A172 (cell line): Measurements from ENCODE around the gene SPP2. TPM values are rescaled to one million over a fixed set of nuclear protein-coding genes. Genes with fewer than 3 reads are reported as not detected.

ENCODE experiments used
- DNase-seq: peaks from one replicate; pipeline ENCODE4 v3.0.0-alpha.2; 2015; ENCODE audit warnings: low spot score
- total RNA-seq: library from RNA; depleted of rRNA; stranded (reverse); fragments of >200 nt; shearing (Covaris generic); gene quantifications from 2 replicates; pipeline ENCODE4 v1.2.3, GENCODE V29; 2014; rRNA removed

Gene SPP2
- total RNA-seq, 1 experiment from 2014 or later: not detected

DNA sequence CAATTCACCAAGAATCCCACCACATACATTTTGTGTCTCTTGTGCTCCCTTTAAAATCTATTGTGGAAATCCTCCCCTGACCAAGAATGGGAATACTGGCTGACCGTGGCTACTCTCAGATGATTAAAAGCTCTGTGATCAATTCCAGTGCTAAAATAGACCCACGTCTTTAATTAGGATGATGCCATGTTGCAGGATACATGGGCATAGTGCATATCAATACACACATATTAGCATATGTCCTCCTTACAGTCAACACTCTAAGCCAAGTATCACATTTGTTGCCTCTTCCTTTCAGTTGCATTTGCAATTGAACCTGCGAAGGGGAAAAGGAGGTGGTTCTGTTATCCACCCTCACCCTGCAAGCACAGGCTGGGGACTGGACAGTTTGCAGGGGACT lies 41.8 kb downstream of the SPP2 start:
- no peak for DNase-seq

DNA sequence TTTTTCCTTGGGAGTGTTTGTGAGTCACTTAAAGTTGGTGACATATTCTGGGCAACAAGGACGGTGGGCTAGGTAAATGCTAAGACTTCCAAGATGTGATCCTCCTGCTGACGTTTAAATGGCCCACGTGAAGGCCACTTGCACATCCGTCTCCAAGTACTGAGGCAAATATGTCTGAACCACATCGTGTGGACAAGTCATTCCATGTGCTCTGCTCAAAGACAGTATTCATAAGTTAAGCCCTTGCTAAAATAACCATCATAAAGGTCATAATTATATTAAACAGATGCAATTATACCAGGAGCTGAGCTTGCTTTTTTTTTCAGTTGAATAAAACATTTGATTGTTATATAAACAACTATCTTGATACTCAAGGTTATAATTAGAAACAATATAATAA lies 44.8 kb downstream of the SPP2 start:
- no peak for DNase-seq

DNA sequence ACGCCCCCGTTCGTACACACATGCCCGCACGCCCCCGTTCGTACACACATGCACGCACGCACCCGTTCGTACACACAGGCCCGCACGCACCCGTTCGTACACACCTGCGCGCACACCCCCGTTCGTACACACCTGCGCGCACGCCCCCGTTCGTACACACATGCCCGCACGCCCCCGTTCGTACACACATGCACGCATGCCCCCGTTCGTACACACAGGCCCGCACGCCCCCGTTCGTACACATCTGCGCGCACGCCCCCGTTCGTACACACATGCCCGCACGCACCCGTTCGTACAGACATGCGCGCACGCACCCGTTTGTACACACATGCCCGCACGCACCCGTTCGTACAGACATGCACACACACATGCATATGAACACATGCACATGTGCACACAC lies 45.7 kb downstream of the SPP2 start:
- no peak for DNase-seq

DNA sequence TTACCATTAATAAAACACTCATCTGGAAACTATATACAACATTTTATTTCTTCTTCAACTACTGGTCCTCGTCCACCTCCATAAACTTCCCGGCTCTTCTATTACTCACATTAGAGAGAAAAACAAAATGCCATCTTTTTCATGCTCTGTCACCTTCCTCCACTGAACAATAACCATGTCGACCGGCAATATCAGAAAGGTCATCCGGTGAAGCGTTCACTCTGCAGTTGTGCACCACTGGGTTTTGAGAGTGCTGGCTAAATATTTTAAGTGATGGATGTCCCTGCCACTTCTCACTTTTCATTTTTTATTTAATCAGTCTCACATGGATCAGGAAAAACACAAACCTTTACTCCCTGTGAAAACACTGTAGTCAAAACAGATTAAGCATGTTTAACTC lies 48.2 kb downstream of the SPP2 start:
- no peak for DNase-seq

DNA sequence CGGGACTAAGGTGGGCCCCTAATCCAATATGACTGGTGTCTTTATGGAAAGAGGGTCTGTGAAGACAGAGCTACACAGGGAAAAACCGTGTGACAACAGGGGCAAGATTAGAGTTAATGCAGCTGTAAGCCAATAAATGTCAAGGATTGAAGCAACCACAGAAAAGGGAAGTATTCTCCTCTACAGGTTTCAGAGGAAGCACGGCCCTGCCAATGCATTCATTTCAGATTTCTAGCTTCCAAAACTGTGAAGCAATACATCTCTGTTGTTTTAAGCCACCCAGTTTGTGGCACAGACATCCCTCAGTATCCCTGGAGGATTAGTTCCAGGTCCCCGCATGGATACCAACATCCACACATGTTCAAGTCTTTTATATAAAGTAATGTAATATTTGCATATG lies 48.8 kb downstream of the SPP2 start:
- DNase-seq: no peak

DNA sequence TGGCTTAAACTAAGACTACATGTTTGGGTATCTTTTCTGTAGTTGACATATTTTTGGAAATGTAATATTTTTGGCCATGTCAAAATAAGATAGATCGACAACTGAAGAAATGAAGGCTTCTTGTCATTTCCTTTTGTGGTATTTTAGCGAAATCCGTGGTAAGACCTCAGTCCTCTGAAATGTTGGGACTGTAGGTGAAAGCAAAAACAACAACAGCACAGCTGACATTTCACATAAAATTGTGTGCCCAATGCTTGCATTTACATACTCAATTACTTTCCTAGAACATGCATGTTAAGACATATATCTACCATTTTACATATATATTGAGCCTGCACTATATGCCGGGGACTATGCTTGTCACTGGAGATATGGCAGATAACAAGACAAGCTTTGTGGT lies 50.2 kb downstream of the SPP2 start:
- no peak for DNase-seq

DNA sequence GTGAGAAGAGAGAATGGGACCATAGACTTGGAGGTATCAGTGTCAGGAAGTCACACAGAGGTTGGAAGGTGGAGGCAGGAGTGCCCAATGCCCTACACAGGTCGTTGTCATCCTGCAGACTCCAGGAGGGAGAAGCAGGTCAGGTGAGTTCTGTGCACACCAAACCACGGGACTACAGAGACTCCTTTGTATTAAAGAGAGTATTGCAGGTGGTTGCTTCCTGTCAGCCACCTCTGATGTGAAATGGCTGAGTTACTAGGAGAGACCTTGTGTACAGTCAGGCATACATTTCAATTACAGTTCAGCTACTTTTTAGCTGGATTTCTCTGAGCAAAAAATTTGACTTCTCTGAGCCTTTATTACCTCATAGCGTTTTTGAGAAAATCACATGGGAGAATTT lies 51.6 kb downstream of the SPP2 start:
- DNase-seq: no peak

DNA sequence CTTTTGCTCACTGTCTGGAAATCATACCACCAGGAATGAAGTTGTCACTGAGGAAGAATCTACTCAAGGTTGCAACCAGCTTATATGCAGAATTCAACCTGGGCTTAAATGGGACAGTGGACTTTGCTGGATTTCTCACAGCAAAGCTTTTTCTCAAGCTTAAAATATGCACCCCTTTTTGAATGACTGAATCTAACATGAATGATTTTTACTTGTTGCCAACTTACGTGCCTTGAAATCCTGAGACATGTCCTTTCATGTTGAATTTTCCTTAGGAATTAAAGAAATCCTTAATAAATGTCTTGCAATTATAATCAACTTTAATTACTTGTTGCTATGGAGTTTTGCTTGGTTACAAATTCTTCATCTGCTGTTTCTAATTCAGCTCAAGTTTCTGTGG lies 57.4 kb downstream of the SPP2 start:
- DNase-seq: no peak

DNA sequence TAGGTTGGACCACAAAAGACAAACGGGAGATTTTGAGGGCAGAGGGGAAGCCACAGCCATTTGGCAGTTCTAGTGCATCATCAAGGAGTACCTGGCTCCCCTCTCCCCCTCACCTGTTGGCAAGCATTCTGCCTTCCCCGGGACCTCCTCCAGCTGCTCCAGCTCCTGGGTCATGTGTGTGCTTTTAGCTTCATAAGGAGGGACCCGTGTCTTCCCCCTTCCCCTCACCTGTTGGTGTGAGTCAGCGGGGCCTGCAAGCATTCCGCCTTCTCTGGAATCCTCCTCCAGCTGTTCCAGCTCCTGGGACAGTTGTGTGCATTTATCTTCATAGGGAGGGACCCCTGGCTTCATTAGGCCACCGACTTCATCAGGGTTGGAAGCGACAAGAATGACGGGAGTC lies 58.8 kb downstream of the SPP2 start:
- no peak for DNase-seq

DNA sequence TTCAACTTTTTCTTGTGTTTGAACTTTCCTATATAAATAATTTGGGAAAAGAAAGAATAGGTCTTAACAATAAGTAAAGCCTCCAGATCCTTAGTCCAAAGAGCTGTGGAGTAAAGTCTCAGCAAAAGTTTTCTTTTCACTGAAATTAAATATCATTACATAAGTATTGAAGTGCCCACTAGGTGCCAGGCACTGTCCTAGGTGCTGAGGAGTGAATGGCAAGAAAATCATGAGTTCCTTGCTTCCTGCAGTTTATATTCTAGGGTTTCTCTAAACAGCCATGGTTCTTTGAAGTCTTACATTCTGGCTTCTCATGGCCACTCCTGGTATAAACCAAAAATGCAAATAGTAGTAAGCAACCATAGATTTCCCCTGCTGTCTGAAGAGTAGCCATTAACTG lies 59.7 kb downstream of the SPP2 start:
- no peak for DNase-seq

DNA sequence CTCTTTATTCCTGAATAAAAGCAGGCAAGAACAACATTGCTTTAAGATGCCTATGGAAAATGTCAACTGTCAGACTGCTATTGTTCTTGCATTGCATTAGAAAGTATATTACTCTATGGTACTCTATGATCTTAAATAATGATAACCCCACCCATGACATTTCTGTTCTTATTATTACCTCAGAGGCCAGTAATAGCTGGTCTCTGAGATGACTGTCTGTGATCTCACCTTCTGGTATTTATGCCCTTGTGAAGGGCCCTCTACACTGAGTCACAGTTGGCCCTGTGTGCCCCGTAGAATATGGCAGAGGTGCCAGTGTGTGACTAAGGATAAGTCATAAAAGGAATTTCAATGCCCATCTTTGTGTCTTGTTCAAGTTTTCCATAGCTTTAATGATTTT lies 61.0 kb downstream of the SPP2 start:
- peak; percentile 94 for DNase-seq

DNA sequence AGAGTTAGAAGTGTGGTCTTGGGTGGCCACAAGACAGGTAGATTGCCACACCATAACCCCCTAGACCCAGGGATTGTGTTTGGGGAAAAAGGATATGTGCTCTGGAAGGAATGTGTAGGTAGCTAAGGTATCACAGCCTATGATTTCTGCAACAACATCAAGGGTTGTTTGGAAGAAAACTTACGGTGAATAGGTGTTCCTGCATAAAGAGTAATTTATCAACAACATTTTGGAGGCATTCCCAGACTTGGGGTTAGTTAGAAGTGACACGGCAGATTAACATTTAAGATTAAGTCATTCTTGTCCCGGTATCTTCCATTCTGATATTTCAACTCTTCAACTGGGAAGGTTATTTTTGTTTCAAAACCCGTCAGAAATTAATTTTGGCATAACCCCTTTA lies 65.5 kb downstream of the SPP2 start:
- DNase-seq: peak; percentile 45

DNA sequence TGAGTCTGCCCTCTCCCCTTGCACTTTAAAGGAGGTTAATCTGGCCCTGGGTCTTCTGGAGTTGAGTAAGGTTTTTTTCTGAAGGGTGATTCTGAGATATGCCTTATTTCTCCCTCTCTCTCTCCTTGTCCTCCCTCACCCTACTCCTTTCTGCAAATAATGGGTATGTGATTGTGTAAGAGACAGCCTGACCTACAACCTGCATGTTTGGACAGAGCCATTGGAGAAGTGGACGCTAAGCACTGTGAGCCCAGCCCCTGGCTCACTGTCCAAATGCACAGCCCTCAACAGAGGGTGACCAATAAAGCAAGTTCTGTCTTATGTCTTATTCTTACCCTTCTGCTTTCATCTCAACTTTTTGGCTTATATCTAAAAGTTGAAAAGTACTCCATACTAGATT lies 71.5 kb downstream of the SPP2 start:
- DNase-seq: no peak

DNA sequence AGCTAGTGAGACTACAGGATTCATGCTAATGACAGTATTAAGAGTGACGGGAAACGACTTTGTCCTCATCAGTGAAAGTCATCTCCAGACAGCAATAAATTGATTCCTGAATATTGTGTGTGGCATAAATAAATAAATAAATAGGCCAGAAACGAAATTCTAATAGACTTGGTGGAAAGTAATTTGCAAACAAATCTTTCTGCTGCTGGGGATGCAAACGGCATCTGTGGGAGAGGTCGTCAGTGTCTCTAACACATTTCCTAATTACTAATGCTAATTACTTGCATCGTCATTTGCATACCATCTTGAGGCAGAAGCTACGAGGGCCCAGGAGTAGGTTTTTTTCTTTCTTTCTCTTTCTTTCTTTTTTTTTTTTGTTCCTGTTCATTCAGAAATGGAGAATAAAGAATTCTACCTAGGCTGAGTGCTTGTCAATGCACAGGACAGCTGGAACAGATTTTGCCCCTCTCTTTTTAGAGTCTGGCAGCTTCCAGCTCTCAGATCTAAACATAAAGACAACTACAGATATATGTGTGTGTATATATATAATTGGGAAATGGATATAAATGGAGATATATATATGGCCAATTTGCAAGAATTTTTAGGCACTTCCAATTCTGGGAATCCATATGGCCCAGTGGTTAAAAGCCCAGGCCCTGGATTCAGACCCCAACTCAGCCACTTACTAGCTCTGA lies 75.1 kb downstream of the SPP2 start:
- DNase-seq: no peak

DNA sequence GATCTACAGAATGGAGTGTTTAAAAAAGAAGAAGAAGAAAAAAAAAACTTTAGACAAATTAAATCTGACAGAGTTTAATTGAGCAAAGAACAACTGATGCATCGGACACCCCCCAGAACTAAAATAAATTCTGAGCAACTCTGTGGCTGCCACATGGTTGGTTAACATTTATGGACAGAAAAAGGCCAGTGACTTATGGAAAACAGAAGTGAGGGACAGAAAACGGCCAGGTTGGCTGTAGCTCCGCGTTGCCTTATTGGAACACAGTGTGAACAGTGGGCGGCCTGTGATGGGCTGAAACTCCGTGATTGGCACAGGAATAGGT lies 75.6 kb downstream of the SPP2 start:
- no peak for DNase-seq

Other genes with a start within 250 kb of the SPP2 start
- gene HJURP, start 196.2 kb upstream of the SPP2 start, total RNA-seq: 78.3 and 83.2 TPM in 2 replicates
- gene TRPM8, start 133.3 kb upstream of the SPP2 start, total RNA-seq: 1.1 and 2.4 TPM in 2 replicates